OCI-LY3 (cell line): ENCODE measurements around the gene BANP.
"Not testable (repeated sequence)": the region's sequence is repeated elsewhere in the genome, so short reads cannot be mapped to it uniquely, and the experiment has no call there.

Experiments used
- H2AFZ ChIP-seq: fragments of 200-600, 300-600 bp; shearing (Covaris generic); 2 replicates; pipeline ENCODE4 v1.6.0; 2014; ENCODE audit warnings: antibody characterized with exemption, low read depth, low read length
- H3K27ac ChIP-seq: fragments of 200-600, 300-600 bp; sonication (generic); 2 replicates; pipeline ENCODE4 v1.5.1; 2014; ENCODE audit warnings: mild to moderate bottlenecking, low read length, moderate library complexity, mixed read lengths
- H3K27me3 ChIP-seq: fragments of 200-600, 300-600 bp; sonication (generic); 2 replicates; pipeline ENCODE4 v1.6.1; 2014; ENCODE audit warnings: low read depth, low read length, mixed read lengths
- H3K36me3 ChIP-seq: fragments of 200-600, 300-600 bp; sonication (generic); replicated peaks from 2 replicates; pipeline ENCODE3; 2014; ENCODE audit warnings: low read depth, low read length, mixed read lengths
- H3K4me1 ChIP-seq: fragments of 300-600, 200-600 bp; sonication (generic); 2 replicates; pipeline ENCODE4 v1.6.1; 2014; ENCODE audit warnings: low read length, mixed read lengths
- H3K4me2 ChIP-seq: fragments of 200-600, 300-600 bp; sonication (generic); 2 replicates; pipeline ENCODE4 v1.6.1; 2014; ENCODE audit warnings: low read length, mixed read lengths
- H3K4me3 ChIP-seq: fragments of 300-600, 200-600 bp; sonication (generic); 2 replicates; pipeline ENCODE4 v1.5.1; 2014; ENCODE audit warnings: antibody characterized with exemption, mild to moderate bottlenecking, low read length, moderate library complexity
- H3K79me2 ChIP-seq: fragments of 300-600, 200-600 bp; shearing (Covaris generic); 2 replicates; pipeline ENCODE4 v1.6.1; 2014; ENCODE audit warnings: mild to moderate bottlenecking, low read length, mixed read lengths
- H3K9ac ChIP-seq: fragments of 300-600, 200-600 bp; shearing (Covaris generic); 2 replicates; pipeline ENCODE4 v1.6.0; 2014; ENCODE audit warnings: mild to moderate bottlenecking, low read length, moderate library complexity
- H3K9me3 ChIP-seq: fragments of 200-600, 300-600 bp; shearing (Covaris generic); 2 replicates; pipeline ENCODE4 v1.6.1; 2014; ENCODE audit warnings: low read length, mixed read lengths; ENCODE audit not compliant: insufficient read depth
- H4K20me1 ChIP-seq: fragments of 200-600, 300-600 bp; sonication (generic); 2 replicates; pipeline ENCODE4 v1.6.1; 2016; ENCODE audit warnings: low read length, mixed read lengths; ENCODE audit not compliant: insufficient read depth
- EZH2phosphoT487 ChIP-seq: fragments of 200-600 bp; shearing (Covaris generic); IDR thresholded peaks from 2 replicates; pipeline ENCODE4 v1.6.1; 2018; ENCODE audit warnings: antibody characterized with exemption, mixed run types, low read depth
- TF ChIP-seq, protein P1 (sequence below): fragments of 200-600, 300-600 bp; sonication (generic); IDR thresholded peaks from 2 replicates; pipeline ENCODE4 v1.5.1; 2014; ENCODE audit warnings: antibody characterized with exemption, low read length, low read depth

Gene BANP

DNA sequence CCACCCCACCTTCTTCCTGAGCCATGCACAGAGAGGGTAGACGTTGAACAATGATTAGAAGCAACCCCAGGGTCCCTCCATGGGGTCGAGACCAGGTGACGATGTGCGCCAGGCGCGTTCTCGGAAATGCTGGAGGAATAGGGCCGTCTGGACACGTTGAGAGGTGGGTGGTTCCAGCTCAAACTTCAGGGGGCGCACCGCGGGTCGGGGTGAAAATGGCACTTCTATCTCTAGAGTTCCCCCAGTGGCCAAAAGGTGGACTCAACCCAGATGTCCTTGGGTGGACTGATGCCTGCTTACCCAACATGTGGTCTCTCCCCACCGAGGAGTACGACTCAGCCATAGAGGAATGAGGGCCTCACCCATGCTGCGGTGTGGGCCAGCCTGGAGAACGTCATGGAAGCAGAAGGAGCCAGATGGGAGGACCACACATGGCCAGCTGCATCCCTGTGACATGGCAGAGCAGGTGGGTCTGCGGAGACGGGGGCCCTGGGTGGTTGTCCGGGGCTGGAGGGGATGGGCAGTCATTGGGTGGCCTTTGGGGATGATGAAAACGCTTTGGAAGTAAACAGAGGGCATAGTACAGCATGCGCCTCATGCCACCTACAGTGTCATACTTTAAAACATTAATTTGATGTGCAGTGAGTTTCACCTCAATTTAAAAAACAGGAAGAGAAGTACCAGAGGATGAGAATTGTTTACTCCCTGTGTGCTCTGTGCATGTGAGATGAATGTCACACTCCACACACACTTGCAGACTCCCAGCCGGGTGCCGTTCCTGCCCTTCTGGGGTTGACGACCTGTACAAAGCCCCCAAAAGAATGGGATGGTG, 147.7 kb downstream of the BANP start:
- not testable (repeated sequence) for H3K79me2 ChIP-seq, H3K36me3 ChIP-seq, H3K27me3 ChIP-seq, H3K4me2 ChIP-seq, H2AFZ ChIP-seq, H4K20me1 ChIP-seq, H3K9me3 ChIP-seq, H3K4me1 ChIP-seq, H3K27ac ChIP-seq, H3K9ac ChIP-seq, H3K4me3 ChIP-seq

DNA sequence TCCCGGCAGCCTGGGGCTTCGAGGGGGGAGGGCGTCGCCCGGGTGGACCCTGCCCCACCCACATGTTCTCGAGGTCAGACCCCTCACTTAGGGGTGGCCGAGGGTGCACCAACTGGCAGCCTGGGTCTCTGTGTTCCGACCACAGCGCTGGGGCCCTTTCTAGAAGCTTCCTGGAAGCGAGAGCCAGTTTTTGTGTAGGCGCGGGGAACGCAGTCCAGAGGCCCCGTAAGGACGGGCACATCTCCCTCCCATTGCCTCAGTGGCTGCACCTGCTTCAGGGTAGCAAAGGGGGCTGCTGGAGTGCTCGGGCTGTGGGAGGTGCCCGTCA, 148.3 kb downstream of the BANP start:
- H3K79me2 ChIP-seq, result no peaks in the 10 kb centered on the region
- no peaks in the 10 kb centered on the region for H3K36me3 ChIP-seq

DNA sequence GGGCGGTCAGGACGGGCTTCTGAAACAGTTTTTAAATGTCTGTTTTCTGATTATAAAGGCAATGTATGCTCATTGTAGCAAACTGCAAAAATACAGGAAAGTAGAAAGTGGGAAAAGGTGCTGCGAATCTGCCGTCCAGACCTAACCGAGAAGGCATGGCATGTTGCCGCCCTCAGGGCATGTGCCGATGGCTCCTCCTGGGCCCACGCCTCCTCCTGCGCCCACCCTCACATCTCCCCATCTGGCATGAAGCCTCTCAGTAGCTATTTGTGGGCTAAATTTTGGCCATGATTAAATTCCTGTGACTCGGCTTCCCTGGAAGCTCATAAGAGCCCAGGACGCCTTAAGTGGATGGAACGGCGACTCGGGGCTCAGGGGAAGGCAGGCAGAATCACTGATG, 148.7 kb downstream of the BANP start:
- not testable (repeated sequence) for H3K79me2 ChIP-seq, H3K9ac ChIP-seq, H3K4me3 ChIP-seq, H2AFZ ChIP-seq, H3K27ac ChIP-seq, H4K20me1 ChIP-seq, H3K36me3 ChIP-seq, H3K9me3 ChIP-seq, H3K4me2 ChIP-seq, H3K4me1 ChIP-seq, H3K27me3 ChIP-seq

More for the DNA sequence above, 148.3 kb downstream of the BANP start:
- H3K4me2 ChIP-seq, result no peak overlapping the region
- H3K27me3 ChIP-seq, result no peaks in the 10 kb centered on the region
- H3K9me3 ChIP-seq, result no peaks in the 10 kb centered on the region
- H3K27ac ChIP-seq, result no peak overlapping the region
- H3K4me1 ChIP-seq, result no peaks in the 10 kb centered on the region
- TF ChIP-seq, protein P1, sequence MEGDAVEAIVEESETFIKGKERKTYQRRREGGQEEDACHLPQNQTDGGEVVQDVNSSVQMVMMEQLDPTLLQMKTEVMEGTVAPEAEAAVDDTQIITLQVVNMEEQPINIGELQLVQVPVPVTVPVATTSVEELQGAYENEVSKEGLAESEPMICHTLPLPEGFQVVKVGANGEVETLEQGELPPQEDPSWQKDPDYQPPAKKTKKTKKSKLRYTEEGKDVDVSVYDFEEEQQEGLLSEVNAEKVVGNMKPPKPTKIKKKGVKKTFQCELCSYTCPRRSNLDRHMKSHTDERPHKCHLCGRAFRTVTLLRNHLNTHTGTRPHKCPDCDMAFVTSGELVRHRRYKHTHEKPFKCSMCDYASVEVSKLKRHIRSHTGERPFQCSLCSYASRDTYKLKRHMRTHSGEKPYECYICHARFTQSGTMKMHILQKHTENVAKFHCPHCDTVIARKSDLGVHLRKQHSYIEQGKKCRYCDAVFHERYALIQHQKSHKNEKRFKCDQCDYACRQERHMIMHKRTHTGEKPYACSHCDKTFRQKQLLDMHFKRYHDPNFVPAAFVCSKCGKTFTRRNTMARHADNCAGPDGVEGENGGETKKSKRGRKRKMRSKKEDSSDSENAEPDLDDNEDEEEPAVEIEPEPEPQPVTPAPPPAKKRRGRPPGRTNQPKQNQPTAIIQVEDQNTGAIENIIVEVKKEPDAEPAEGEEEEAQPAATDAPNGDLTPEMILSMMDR, result no peak
- no peak for TF ChIP-seq EZH2phosphoT487
- H4K20me1 ChIP-seq, result no peaks in the 10 kb centered on the region
- no peak overlapping the region for H2AFZ ChIP-seq
- H3K4me3 ChIP-seq, result no peak overlapping the region
- no peak overlapping the region for H3K9ac ChIP-seq

DNA sequence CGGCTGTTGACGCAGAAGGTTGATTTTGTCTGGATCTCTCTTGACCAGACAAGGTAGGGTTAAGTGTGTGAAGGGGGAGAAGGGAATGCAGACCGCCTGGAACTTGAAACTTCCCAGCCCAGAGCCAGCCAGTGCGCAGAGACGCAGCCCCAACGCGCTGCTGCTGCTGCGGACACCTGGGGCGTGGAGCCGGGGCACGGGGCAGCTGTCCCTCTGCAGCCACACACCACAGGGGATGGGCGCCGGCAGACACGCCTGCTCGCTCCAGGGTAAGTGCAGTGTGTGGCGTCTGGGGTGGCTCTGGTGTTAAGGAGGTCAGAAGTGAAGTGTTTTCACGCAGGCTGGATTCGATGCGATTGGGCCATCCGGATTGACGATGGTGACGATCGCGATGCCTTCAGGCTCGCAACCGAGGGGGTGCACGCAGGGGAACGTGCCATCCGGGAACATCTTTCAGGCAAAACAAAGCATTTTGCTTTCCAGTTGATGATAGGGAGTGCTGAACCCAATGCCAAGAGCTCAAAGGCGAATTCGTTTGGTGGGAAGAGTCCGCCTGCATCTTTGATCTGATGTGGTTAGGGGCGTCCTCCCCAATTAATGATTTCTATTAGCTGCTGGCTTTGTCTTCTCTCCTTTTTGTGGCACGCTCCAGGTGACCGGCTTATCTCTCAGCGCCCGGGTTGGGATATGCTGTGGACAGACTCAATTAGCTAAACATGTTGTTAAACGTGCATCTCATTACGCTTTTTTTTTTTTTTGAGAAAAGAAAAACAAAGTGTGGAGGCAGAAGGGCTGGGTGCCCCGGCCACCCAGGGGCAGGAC, 149.8 kb downstream of the BANP start:
- H3K9ac ChIP-seq, H2AFZ ChIP-seq, H3K36me3 ChIP-seq, H3K27me3 ChIP-seq, H3K4me3 ChIP-seq, H3K4me2 ChIP-seq, H4K20me1 ChIP-seq, H3K27ac ChIP-seq, H3K79me2 ChIP-seq, H3K9me3 ChIP-seq, H3K4me1 ChIP-seq: not testable (repeated sequence)

DNA sequence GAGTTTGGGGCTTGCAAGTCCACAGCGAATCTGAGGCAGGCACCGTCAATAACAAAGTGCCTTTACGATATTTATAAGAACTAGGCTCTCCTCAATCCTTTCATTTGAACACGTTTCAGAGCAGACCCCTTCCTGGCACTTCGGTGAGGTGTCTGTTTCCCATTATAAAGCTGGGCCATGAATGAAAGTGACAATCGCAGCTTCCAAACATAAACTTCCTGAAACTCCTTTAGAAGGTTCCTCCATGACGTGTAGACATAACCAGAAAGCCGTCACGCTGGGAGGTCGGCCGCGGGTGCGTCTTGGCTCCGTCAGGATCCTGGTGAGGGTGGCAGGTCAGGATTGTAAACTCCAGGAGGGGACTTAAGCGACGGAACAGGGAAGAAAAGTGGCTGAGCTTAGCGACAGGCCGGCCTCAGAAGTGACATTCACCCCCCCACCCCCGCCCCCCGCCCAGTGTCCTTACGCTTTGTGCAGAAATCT, 150.4 kb downstream of the BANP start:
- not testable (repeated sequence) for H3K79me2 ChIP-seq, H2AFZ ChIP-seq, H3K4me2 ChIP-seq, H3K27ac ChIP-seq, H3K9ac ChIP-seq, H4K20me1 ChIP-seq, H3K27me3 ChIP-seq, H3K36me3 ChIP-seq, H3K9me3 ChIP-seq, H3K4me1 ChIP-seq, H3K4me3 ChIP-seq

DNA sequence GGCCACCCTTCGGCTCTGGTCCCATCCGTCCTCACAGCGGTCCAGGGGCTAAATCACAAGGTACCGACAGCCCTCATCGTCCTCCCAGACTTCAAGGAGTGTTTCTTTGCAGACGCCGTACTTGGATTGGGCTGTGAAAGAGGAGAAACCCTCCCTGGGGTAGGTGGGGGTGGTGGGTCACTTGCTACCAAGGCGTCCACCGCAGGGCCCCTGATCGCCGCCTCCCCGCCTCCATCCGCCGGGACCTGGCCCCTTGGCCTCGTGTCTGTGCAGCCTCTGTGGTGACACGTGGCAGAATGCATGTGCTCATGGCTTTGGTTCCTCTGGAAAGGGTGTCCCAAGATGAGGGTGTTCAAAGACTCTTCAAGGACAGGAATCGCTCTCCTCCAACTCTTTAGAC, 151.4 kb downstream of the BANP start:
- H3K27ac ChIP-seq, result no peak overlapping the region

More for the DNA sequence above, 151.4 kb downstream of the BANP start:
- TF ChIP-seq, protein P1, result no peak
- no peak for TF ChIP-seq EZH2phosphoT487
- no peaks in the 10 kb centered on the region for H3K79me2 ChIP-seq
- H2AFZ ChIP-seq, result no peak overlapping the region
- no peaks in the 10 kb centered on the region for H3K4me1 ChIP-seq
- H4K20me1 ChIP-seq, result no peaks in the 10 kb centered on the region
- H3K4me3 ChIP-seq, result no peak overlapping the region
- H3K4me2 ChIP-seq, result no peak overlapping the region
- no peak overlapping the region for H3K9ac ChIP-seq
- H3K27me3 ChIP-seq, result no peaks in the 10 kb centered on the region
- H3K9me3 ChIP-seq, result no peaks in the 10 kb centered on the region
- no peaks in the 10 kb centered on the region for H3K36me3 ChIP-seq
